GM21737 (cell line): ENCODE data around the gene CFAP61.
"Not testable (repeated sequence)": the region's sequence is repeated elsewhere in the genome, so short reads cannot be mapped to it uniquely, and the experiment has no call there.

Experiments used
- ATAC-seq: cut with Tn5 transposase; IDR thresholded peaks from one replicate; pipeline ENCODE4 v1.9.1; 2021; ENCODE audit warnings: mild to moderate bottlenecking, moderate library complexity; ENCODE audit not compliant: unreplicated experiment

Gene CFAP61

GRCh38 chr20:20092827-20093226 lies 40.5 kb downstream of the CFAP61 start:
- no peak for ATAC-seq

GRCh38 chr20:20094410-20094809 lies 42.1 kb downstream of the CFAP61 start:
- ATAC-seq, result no peak

GRCh38 chr20:20095114-20095872 lies 43.0 kb downstream of the CFAP61 start:
- ATAC-seq, result no peak

GRCh38 chr20:20096421-20096820 lies 44.1 kb downstream of the CFAP61 start:
- no peak for ATAC-seq

GRCh38 chr20:20100881-20101280 lies 48.5 kb downstream of the CFAP61 start:
- ATAC-seq, result no peak

DNA sequence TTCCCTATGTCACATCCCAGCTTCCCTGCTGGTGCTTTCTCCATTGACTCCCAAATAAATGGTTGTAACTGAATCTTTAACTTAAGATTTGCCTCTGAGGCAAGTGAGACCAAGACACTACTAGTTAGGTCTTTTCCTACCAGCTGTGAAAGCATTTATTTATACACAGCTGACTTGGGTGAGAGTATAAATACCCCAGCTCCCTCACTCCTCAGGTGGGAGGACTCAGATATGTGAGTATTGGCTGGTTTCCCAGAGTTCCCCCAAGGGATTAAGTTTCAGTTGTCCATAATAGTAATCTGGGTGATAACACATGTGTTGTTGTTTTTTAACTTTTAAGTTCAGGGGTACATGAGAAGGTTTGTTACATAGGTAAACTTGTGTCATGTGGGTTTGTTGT lies 49.8 kb downstream of the CFAP61 start:
- no peak for ATAC-seq

DNA sequence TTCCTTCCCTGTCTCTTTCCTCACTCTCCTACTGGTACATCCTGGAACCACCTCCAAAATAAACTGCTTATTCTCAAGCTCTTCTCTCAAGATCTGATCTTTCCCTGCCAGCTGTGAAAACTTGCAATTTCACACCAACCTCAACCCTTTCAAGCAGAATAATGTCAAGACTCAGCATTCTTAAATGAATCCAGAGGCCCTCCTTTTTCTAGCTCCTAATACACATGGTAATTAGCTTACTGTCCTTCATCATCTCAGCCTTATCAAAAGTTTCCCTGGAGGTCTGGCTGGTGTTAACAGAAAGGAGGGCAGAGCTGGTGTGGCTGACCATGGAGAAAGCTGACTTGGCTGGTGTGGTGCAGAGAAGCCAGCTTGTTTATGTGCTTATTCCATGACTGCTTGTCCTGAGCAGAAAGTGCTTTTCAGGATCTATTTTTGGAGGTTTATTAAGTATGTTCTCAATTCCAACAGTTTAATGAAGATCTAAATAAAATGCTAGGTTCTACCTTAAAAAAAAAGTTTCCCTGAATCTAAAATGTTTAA lies 50.5 kb downstream of the CFAP61 start:
- no peak for ATAC-seq

- ATAC-seq, result no peak
These were observed 51.2 kb downstream of the CFAP61 start for GRCh38 chr20:20103486-20103885.

DNA sequence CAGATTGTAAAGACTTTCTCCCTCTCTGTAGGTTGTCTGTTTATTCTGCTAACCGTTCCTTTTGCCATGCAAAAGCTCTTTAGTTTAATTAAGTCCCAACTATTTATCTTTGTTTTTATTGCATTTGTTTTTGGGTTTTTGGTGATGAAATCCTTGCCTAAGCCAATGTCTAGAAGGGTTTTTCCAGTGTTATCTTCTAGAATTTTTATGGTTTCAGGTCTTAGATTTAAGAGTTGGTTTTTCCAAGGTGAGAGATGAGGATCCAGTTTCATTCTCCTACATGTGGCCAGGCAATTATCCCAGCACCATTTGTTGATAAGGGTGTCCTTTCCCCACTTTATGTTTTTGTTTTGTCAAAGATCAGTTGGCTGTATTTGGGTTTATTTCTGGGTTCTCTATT lies 70.9 kb downstream of the CFAP61 start:
- ATAC-seq, result not testable (repeated sequence)

- ATAC-seq, result no peak
These were observed 78.1 kb downstream of the CFAP61 start for GRCh38 chr20:20130399-20130798.

DNA sequence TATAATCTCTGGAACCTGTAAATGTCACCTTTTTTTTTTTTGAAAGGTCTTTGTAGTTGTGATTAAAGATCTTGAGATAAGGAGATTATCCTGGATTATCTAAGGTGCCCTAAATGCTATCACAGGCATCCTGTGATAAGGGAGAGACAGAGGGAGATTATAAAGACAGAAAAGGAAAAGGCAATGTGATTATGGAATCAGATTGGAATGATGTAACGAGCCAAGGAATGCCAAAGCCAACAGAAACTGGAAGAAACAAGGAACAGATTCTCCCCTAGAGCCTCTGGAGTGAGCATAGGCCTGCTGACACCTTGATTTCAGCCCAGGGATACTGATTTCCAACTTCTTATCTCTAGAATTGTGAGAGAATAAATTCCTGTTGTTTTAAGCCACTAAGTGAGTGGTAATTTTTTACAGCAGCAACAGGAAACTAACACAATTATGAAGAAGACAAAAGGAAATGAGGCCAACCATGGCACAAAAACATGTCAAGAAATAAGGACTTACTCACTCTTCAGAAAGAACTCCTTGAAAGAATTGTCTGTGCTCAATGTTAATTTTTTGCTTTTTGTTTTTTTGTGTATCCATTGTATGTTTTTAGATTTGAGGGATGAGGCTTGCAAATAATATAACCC lies 82.7 kb downstream of the CFAP61 start:
- no peak for ATAC-seq

DNA sequence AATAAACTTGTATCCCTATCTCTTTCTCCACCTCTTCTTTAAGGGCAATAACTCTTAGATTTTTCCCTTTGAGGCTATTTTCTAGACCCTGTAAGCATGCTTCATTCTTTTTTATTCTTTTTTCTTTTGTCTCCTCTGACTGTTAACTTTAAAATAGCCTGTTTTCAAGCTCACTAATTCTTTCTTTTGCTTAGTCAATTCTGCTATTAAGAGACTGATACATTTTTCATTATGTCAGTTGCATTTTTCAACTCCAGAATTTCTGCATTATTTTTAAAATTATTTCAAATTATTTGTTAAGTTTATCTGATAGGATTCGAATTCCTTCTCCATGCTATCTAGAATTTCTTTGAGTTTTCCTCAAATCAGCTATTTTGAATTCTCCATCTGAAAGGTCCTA lies 84.0 kb downstream of the CFAP61 start:
- no peak for ATAC-seq

GRCh38 chr20:20137851-20138250 lies 85.5 kb downstream of the CFAP61 start:
- no peak for ATAC-seq

GRCh38 chr20:20138301-20139064 lies 86.2 kb downstream of the CFAP61 start:
- ATAC-seq, result no peak

DNA sequence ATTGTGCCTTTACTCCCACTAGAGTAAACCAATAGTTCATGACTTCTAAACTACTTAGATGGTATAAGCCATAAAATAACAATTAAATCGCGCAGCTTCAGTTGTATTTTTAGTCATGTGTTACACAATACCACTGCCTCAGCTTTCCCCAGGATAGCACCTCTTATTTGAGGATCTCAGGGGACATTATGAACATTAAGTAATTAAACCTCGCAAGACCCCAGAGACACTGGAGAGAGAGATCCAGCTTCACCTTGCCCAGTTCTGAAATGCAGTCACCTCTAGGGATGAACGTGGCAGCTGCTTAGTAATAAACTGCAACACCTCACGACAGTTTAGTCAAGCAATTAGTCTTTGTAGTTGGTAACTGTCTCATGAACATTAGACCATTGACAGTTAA lies 87.1 kb downstream of the CFAP61 start:
- no peak for ATAC-seq

- ATAC-seq, result no peak
These were observed 90.8 kb downstream of the CFAP61 start for GRCh38 chr20:20143165-20143564.

DNA sequence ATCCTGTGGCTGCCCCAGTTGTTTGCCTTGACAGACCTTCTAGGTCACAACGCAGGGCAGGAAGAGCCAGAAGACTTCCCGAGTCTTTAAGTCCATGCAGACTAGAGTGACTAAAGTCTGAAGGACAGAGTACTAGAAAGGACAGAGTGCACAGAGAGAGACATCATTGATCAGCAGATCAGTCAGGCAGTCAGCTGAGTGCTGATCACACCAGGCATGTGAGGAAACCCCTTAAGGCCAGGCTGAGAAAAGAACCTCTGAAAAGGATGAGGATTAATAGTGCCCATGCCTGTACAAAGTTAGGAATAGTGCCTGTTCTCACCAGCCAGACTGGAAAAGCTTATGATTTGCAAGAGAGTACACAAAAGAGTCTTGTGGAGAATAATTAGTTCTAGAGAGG lies 91.3 kb downstream of the CFAP61 start:
- no peak for ATAC-seq

GRCh38 chr20:20148779-20149178 lies 96.4 kb downstream of the CFAP61 start:
- no peak for ATAC-seq

DNA sequence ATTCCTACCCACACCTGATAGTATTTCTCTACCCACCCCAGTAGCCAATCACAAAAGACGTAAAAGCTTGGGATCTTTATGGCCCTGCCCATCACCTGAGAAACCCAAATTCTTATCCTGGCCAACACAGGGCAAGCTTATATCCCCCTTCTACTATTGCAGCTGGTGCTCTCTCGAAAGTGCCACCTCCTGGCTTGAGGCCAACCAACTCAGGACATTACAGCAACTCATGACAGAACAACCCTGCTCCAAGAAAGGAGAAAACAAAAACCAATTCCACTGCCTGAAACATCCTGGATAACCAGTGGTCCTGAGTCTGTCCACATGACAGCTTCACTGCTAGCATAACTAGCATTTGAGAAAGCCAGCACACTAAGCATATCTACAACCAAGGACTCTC lies 97.9 kb downstream of the CFAP61 start:
- no peak for ATAC-seq

DNA sequence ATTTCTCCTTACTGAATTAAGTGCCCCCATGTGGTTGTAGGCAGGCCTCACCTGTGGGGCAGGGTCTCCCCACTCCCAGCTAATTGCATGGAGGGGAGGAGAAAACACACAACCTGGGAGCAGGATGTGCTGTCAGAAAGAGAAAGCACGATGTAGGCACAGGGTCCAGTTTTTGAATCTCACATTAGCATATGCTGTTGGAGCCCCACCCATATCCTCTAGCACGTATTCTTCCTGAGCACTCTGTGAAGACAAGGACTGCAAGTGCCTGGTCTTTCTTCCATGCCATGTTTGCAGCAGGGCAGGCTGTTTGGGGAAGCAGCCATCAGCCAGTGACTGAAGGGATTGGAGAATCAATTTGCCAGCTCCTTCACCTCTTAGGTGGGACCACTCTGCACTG lies 108.2 kb downstream of the CFAP61 start:
- ATAC-seq, result no peak

DNA sequence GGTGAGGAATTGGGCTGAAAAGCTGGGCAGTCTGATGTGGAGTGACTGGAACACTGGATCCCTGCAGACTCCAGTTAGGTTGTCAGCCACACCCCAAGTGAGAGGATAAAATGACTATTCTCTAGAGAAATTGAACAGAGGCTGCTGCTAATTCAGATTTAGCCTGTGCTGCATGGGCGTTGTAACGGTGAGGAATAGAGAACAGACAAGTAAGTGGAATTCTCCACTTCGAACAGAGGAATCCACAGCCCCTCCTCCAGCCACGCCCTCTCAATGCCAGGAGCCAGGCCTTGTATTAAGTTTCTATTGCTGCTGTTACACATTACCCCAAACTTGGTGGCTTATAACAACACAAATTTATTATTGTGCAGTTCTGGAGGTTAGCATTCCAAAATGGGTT lies 109.3 kb downstream of the CFAP61 start:
- no peak for ATAC-seq

DNA sequence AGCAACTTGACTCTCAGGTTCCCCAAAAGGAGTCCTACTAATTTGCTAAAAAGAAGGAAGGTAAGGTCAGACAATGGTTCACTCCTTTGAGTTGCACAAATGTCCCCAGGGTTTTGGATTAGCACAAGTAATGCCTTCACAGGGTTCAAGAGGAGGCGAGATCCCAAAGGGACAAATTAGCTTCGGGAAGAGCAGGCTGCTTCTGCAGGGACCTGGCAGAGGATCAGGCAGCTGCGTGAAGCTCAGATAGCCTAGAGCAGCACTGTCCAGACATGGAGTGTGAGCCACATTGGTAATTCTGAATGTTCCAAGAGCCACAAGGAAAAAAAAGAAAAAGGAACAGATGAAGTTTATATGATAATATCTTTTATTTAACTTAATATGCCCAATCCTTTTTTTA lies 115.4 kb downstream of the CFAP61 start:
- ATAC-seq, result no peak
